ENCODE data around the gene LMBR1L.
"Not testable (repeated sequence)": the region's sequence is repeated elsewhere in the genome, so short reads cannot be mapped to it uniquely, and the experiment has no call there.

The LMBR1L gene, protein sequence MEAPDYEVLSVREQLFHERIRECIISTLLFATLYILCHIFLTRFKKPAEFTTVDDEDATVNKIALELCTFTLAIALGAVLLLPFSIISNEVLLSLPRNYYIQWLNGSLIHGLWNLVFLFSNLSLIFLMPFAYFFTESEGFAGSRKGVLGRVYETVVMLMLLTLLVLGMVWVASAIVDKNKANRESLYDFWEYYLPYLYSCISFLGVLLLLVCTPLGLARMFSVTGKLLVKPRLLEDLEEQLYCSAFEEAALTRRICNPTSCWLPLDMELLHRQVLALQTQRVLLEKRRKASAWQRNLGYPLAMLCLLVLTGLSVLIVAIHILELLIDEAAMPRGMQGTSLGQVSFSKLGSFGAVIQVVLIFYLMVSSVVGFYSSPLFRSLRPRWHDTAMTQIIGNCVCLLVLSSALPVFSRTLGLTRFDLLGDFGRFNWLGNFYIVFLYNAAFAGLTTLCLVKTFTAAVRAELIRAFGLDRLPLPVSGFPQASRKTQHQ

DNA sequence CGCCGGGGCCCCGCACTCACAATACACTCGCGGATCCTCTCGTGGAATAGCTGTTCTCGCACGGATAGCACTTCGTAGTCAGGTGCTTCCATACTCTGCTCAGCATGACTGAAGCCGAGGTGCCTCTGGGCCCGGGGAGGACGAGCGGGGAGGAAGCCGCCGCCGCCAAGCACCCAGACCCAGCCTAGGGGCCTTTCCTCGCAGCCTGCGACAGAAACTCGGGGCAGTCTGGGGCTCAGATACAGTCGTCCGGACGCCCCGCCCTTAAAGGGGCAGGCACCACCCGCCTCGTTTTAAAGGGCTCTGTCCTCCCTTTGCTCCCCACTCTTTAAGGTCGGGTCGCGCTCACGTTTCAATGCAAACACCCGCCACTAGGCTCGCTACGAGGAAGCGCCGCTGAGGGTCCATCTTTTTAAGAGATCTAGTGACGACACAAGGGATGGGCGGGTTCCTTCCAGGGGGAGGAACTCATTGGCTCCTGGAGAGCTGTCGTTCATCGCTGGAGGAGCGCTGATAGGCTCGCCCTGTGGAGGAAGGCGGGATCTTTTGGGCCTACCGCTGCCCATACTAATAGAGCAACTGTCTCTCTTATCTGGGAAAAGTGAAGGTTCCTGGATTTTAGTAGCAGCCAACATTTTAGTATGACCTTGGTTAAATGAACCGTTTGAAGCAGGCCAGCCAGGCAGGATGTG lies at the start of gene LMBR1L:
Gene LMBR1L (minus strand): TSS at position 384 of the 692 bp plus-strand sequence. CDS start 292 bp downstream, at position 92.
- in situ Hi-C loops (cut with MboI; ENCODE audit: low sequenced_read_pairs), result no loop called here

DNA sequence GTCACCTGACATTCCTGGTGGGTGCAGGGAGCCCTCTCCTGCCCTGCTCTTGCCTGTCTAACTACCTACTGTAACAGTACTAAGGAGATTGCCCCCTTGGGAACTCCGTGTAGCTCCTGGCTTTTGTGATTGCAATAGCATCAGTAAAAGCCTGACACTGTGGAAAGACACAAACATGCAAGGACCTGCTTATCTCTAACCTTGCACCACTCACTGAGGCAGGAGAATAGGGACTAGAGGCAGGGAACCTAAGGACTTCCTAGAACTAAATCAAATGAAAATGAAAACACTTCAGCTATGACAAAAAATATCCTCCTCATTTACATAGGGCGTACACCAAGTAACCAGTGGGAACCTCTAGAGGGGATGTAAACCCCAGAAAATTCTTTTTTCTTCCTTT lies 49.8 kb upstream of the LMBR1L start:
- in situ Hi-C loops (cut with MboI; ENCODE audit: low sequenced_read_pairs), result no loop called here

DNA sequence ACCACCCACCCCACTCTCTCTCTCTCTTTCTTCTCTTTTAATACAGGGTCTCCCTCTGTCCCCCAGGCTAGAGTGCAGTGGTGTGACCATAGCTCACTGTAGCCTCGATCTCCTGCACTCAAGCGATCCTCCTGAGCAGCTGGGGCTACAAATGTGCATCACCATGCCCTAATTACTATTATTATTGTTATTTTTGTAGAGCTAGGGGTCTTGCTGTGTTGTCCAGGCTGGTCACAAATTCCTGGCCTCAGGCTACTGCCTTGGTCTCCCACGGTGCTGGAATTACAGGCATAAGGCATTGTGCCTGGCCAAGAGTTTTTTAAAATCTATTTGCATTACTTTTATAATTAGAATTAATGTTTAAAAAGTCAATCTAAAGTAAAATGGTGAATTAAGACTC lies 43.6 kb upstream of the LMBR1L start:
- in situ Hi-C loops (cut with MboI; ENCODE audit: low sequenced_read_pairs), result no loop called here

DNA sequence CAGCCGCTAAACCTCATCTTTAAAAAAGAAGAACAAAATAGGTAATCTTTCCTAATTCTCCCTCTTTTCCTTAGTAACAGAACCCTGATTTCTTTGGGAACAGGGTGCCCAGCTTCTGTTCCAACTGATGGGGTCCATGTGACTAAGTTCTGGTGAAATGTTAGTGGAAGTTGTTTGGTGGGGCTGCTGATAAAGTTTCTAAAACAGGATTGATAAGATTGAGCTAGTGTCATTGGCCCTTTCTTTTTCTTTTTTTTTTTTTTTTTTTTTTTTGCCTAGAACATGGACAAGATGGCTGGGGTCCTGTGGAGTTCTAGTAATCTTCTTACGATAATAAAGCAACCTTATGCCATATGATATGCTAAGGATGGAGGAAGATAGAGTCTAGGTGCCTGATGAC lies 36.7 kb upstream of the LMBR1L start:
- in situ Hi-C loops (cut with MboI; ENCODE audit: low sequenced_read_pairs), result no loop called here

DNA sequence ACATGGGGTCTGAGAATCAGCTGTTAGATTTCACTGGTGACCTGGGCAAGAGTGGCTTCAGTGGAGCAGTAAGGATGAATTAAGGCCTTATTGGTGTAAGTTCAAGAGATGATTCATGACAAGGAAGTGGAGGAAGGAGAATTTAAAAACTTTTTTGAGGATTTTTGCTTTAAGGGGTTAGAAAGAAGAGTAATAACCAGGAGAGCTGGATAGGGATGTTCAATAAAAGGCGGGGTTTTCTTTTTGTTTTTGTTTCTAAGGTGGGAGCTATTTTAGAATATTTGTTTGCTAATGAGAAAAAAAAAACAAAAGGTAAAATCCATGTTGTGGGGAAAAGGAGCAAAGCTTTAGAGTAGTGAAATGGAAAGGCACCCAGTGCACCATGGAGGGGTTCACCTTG lies 35.8 kb upstream of the LMBR1L start:
- in situ Hi-C loops (cut with MboI; ENCODE audit: low sequenced_read_pairs), result no loop called here

DNA sequence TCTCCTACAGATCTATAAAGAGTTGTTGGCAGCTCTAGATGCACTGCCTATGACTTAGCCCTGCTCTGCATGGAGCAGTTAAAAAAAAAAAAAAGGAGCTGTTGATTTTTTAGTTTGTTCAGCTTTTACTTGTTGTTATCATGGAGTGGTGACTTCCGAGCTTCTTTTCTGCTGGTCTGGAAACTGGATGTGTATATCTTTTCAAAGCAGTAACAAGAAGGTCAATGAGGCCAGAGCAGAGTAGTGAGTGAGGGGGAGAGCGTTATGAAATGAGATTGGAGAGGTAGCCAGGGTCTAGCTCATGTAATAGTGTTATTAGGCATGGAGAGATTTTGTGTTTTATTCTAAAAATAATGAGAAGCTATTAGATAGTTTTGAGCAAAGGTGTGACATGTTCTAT lies 33.7 kb upstream of the LMBR1L start:
- in situ Hi-C loops (cut with MboI; ENCODE audit: low sequenced_read_pairs), result no loop called here

DNA sequence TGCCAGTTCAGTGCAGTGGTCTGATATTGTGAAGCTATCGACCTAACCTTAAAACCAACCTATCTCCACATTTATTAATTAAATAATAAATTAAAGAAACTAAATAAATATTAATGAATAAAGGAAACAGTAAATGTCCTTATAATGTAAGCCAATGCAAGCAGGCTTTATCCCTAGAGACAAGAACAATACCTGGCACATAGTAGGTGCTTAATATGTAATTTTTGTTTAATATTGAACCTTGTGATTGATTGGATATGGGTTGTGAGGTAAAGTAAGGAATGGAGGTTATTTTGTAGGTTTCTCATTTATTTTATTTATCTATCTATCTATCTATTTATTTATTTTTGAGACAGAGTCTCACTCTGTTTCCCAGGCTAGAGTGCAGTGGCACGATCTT lies 28.4 kb upstream of the LMBR1L start:
- in situ Hi-C loops (cut with MboI; ENCODE audit: low sequenced_read_pairs), result no loop called here

DNA sequence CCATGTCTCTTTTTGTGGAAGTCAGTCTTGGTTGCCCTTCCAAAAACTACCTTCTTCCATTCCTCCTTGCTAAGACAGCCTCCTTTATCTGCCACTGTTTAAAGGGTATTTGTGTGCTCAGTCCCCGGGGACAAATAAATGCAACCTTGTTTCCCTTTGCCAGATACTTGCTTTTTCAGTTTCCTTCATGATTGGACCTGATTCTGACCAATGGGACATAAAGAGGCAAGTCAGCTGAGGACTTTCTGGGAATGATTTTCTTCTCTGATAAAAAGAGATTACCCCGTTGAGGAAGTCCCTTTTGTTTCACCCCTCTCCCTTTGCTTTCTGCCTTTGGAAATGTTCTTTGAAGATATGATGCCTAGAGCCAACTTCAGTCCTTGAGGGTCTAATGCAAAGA lies 27.9 kb upstream of the LMBR1L start:
- in situ Hi-C loops (cut with MboI; ENCODE audit: low sequenced_read_pairs), result no loop called here

DNA sequence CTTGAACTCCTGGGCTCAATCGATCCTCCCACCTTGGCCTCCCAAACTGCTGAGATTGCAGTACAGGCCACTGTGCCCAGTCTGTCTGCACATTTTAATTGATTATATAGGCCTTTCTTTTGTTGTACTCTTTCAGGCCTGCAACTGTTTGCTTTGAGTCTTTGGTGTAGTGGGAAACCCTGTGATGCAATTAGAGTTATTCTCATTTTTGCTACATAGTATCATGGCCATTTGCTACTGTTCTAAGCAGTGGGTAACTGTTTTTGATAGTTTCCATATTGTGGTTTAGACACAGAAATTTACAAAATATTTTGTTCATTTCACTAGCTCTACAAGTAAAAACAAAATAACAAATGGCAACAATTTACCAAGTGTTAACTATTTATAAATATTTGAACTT lies 26.8 kb upstream of the LMBR1L start:
- in situ Hi-C loops (cut with MboI; ENCODE audit: low sequenced_read_pairs), result no loop called here

DNA sequence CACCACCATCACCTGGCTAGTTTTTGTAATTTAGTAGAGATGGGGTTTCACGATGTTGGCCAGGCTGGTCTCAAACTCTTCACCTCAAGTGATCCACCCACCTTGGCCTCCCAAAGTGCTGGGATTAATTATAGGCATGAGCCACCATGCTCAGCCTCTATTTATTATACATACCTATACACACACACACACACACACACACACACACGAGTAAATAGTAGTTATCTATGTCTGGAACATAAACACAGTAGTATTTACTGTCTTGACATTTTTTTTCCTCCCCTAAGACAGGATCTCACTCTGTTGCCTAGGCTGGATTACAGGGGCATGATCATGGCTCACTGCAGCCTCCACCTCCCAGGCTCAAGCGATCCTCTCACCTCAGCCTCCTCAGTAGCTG lies 26.4 kb upstream of the LMBR1L start:
- in situ Hi-C loops (cut with MboI; ENCODE audit: low sequenced_read_pairs), result not testable (repeated sequence)

DNA sequence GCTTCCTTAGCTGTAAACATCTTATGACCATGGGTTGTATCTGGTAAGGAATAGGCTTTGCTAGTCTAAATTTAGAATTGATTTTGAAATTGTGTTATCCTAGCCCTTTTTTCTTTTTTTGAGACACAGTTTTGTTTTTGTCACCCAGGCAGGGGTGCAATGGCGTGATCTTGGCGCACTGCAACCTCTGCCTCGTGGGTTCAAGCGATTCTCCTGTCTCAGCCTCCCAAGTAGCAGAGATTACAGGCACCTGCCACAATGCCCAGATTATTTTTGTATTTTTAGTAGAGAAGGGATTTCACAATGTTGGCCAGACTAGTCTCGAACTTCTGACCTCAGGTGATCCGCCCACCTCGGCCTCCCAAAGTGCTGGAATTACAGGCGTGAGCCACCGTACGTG lies 22.9 kb upstream of the LMBR1L start:
- in situ Hi-C loops (cut with MboI; ENCODE audit: low sequenced_read_pairs), result no loop called here

DNA sequence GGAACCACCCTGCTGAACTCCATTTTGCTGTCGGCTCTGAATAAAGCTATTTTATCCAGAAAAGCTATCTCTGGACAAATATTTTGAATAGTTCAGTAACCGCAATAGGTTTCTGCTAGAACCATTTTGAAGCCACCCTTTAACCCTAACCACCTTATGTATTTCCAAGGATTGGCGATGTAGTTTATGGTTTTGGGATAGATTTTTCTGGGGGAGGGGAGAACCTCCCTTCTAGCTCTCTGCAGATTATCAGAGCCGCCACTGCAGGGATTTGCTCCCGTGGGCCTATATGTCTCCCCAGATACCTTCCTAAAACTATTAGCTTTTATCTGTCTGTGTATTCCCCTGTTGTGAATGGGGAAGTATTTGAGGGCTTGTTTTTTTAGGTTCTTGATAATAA lies 22.4 kb upstream of the LMBR1L start:
- in situ Hi-C loops (cut with MboI; ENCODE audit: low sequenced_read_pairs), result no loop called here

DNA sequence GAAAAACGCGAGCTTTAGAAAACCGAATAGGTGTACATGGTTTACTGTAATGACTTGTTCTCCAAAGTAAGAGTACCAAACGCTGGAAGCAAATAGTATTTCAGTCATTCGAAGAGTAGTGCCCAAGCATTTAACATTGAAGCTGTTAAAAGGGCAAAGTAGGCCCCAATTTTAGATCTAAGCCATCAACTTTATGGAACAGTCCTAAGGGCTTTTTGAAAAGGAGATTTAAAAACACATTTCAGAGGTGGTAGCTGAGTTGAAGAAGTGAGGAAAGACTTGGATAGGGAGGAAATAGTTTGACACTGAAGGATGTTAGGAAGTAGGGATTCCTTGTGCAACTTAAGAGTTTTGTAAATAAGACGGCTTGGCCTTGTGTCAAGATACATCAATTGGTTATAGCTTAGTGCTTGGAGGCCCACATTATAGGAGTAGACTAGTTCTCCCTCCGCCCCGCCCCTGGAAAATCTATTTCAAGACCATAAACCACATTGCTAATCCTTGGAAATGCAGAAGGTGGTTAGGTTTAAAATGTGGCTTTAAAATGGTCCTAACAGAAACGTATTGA lies 21.3 kb upstream of the LMBR1L start:
- in situ Hi-C loops (cut with MboI; ENCODE audit: low sequenced_read_pairs), result no loop called here

DNA sequence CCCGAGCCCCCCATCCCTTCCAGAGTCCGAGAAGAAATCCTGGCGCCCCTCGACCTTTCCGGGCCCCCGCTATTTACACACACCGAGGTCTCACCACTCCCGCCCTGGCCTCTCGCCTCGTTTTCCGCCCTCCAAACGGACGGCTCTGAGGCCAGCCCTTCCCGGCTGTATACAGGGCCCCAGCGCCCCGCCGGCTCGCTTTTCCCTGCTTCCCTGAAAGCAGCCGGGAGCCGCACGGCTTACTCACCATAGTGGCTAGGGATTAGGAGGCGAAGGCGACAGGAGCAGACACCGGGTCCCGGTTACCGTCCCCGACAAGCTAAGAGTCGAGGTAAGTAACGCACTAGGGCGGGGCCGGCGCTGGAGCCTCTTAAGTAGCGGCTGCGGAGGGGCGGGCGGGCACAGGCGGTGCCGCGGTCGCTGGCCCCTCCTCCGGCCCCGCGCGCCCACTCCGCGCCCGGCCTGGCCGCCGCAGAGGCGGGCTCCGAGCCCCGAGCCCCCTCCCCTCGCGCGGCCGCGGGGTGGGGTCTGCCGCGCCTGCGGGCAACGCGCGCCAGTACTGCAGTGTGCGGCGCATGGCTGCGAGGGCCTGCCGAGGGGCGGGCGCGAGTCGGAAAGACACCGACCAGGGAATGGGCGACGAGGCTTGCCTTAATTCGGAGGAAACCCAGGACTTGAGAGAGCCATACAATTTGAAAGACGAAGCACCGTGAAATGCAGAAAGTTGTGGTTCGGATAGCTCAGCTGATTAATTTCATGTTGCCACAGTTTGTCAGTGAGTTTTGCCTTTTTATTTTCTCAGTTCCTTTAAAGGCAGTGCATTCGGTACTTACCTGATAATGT lies 20.6 kb upstream of the LMBR1L start, which contains the start of gene TUBA1B:
Gene TUBA1B (minus strand): TSS at position 345 of the 843 bp plus-strand sequence. CDS start 95 bp downstream, at position 250.
- in situ Hi-C loops (cut with MboI; ENCODE audit: low sequenced_read_pairs), result no loop called here

DNA sequence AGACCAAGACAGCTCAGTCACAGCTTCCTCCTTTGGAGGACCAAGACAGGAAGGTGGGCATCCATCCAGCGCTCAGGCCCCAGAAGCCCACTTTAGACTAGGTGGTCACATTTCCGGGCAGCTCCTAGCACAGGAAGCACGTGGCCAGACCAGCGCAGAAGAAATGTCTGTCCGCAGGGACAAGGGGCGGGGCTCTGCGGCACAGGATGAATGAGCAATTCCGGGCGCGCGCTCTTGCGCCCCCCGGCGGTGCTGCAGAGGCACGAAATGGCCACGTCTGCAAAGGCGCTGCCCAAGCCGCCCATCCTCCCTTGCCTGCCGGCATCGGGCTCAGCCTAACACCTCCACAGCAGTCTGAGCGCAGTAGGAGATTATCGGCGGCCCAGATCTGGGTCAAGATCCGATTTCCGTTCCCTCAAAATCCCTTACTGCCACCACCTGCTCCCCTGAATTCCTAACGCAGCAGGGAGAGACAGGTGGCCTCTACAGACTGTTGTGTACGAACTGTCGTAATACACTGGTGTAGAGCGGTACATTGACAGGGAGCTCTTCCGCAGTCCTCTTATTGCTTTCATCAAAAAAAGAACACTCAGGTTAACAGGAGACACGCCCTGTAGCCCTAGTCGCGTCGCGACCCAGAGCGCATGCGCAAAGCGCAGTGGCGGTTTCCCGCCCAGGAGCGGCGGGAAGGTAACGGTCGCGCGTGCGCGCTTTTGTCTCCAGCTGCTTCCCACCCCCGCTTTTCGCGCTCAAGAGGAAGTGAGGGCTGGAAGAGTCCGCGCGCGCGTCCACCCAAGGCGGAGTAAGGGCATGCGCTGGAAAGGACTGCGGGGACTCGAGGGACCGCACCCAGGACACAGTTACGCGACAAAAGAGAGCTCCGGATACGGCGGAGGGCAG lies 19.8 kb upstream of the LMBR1L start:
- in situ Hi-C loops (cut with MboI; ENCODE audit: low sequenced_read_pairs), result no loop called here

DNA sequence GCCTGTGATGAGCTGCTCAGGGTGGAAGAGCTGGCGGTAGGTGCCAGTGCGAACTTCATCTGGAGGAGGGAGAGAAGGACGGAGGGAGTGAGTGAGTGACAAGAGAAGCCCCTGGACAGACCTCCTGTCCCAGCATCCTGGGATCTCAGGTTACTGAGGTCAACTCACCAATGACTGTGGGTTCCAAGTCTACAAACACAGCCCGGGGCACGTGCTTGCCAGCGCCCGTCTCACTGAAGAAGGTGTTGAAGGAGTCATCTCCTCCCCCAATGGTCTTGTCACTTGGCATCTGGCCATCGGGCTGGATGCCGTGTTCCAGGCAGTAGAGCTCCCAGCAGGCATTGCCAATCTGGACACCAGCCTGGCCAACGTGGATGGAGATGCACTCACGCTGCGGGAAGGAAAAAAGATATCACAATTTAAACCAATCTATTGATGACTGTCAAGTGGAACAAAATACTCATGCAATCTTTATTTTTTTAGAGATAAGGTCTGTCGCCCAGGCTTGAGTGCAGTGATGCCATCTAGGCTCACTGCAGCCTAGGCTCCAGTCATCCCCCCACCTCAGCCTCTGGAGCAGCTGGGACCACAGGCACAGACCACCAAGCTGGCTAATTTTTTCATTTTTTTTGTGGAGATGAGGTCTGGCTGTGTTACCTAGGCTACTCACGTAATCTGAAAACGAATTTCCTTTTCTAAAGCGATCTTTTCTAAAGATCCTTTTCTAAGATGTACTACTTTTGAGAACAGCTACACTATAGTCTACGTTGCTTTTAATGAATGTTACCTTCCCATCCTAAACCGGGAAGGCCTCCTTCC lies 18.9 kb upstream of the LMBR1L start:
- in situ Hi-C loops (cut with MboI; ENCODE audit: low sequenced_read_pairs), result no loop called here

DNA sequence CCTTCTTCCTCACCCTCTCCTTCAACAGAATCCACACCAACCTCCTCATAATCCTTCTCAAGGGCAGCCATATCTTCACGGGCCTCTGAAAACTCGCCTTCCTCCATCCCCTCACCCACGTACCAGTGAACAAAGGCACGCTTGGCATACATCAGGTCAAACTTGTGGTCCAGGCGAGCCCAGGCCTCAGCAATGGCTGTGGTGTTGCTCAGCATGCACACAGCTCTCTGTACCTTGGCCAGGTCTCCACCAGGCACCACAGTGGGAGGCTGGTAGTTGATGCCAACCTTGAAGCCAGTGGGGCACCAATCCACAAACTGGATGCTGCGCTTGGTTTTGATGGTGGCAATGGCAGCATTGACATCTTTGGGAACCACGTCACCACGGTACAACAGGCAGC lies 17.3 kb upstream of the LMBR1L start:
- in situ Hi-C loops (cut with MboI; ENCODE audit: low sequenced_read_pairs), result not testable (repeated sequence)

DNA sequence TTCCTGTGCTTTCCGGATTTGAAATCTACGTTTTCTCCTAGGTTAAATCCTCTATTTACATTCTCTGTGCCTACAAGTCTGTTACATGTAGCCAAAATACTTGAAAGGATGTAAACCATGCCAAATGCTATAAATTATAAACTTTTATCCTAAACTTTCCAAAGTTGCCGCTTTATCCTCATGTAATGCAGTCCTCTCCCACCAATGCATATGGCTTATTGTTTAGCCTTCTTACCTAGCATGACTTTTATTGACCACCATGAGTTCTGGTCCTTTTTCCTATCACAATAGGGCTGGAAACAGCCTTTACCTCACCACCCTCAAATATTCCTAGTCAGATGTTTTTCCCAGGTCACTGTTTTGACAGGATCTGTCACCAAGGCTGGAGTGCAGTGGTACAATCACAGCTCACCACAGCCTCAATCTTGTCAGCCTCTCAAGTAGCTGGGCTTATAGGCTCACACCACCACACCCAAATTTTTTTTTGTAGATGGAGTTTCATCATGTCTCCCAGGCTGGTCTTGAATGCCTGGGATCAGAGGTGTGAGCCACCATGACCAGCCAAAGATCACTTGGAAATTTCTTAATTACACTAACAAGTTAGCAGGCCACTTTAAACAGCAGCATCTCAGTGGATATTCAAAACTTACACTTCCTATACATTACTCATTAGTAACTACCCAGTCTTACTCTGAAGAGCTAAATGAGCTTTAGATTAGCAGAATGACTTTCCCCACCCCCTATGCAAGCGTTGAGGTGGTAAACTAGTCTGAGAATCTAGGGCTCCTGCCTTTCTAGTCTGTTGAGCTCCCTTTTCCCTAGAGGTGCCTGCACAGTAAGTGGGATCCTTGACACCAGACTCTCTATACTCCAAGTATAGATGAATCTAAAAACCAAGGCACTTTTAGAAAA lies 16.5 kb upstream of the LMBR1L start:
- in situ Hi-C loops (cut with MboI; ENCODE audit: low sequenced_read_pairs), result no loop called here

Measured in HL-60/S4 (cell line).